ENCODE measurements around the gene SEC14L3. TPM values are rescaled to one million over a fixed set of nuclear protein-coding genes. Genes with fewer than 3 reads are reported as not detected.

Gene SEC14L3
- total and polyA plus RNA-seq, 2 of the 4 experiments (the other 2 are of a cell fraction) = not detected

DNA sequence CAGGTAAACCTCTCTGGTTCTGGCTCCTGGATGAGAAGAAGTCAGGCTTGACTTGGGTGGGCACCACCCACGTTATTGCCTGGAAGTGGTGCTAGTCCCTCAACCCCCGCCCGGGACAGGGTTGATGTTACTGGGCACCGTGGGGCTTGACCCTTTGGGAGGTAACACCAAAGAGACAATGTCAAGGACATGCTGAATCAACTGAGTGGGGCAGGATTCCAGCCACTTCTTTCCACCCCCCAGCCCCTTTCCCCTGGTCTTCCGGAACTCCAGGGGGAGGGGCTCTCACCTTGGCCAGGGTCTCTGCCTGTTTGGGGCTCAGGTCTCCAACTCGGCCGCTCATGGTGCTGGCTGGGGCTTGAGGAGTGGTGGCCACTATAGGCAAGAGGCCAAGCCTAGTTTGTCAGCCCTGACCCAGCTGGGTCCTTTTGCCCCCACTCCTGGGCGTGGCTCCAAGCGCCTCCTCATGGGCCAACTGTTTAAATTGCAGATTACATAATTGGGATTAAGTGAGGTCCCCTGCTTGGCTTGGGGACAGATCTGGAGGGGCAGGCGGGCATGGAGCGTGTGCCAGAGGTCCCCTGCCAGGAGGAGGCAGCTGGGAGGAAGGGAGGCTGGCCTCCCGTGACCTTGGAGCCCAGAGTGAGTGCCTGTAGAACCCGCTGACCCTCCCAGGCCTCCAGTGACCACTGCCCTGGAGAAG is at the start of gene SEC14L3 (continued):
- TF ChIP-seq BHLHE40 (IDR thresholded peaks at IDR 0.05; ENCODE audit: low read depth, low read length) = no peak
- TF ChIP-seq POLR2A (IDR thresholded peaks at IDR 0.05; ENCODE audit: low read depth, low read length) = no peak

DNA sequence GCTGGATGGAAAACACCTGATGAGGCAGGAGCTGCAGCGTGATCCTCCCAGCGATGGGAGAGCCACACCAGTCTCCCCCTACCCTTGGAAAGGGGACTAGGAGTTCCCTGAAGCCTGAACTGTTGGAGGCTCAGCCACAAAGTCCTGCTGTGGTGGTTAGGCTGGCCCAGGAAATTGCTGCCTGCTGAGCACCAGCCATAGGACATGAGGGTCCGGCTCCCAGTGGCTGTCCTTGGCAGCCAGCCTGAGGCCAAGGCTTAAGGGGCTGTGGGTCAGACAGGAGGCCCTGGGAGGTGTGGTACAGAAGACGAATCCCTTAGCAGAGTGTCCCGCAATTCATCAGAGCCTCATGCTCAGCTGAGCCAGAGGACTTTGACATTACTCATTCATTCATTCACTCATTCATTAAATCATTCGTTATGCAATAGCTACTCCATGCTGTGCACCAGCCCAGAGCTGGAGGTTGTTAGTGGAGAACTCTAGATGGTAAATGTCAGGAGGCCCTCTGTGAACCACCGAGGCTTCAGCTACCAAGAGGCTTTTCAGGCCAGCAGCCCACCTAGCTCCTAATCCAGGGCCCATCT is 48.1 kb upstream of the SEC14L3 start:
- POLR2A ChIA-PET (ENCODE audit: unreplicated experiment) = interaction anchor here (0.6 kb wide), 1 partner anchor 888 kb away, joined by 7 read pairs; no protein-coding TSS in a partner anchor
- in situ Hi-C loops (cut with MboI; ENCODE audit: low sequenced_read_pairs) = no loop called here
- intact Hi-C loops (cut with micrococcal nuclease) = no loop called here
- Histone ChIP-seq H3K9me3 (ENCODE audit: control insufficient read depth, insufficient read depth, low read length) (no peaks in the 10 kb centered on the region), H2BK20ac (ENCODE audit: low read depth, low read length) (no peak overlapping the region), H3K4ac (ENCODE audit: low read depth, low read length) (no peak overlapping the region), H3K79me1 (ENCODE audit: low read depth in 1 of 2, low read length in 2 of 2) (no peaks in the 10 kb centered on the region), H3K4me1 (ENCODE audit: control insufficient read depth, insufficient read depth, low read length) (no peaks in the 10 kb centered on the region), H3K18ac (ENCODE audit: low read depth, low read length) (no peak overlapping the region), H2BK5ac (ENCODE audit: low read depth, low read length, poor library complexity, severe bottlenecking) (no peak overlapping the region), H4K8ac (ENCODE audit: low read depth in 2 of 2, low read length in 2 of 2) (no peak overlapping the region), H3K27me3 (ENCODE audit: control insufficient read depth, insufficient read depth, low read length) (peaks cover 44% of the 10 kb centered on the region), H4K5ac (ENCODE audit: low read depth, low read length) (no peak overlapping the region), H3K4me3 (ENCODE audit: insufficient read depth, low read depth, low read length) (no peak overlapping the region), H4K91ac (ENCODE audit: insufficient read depth, low read depth, low read length) (no peak overlapping the region), H3K14ac (replicated peaks; ENCODE audit: low read depth, low read length) (no peak overlapping the region), H4K20me1 (ENCODE audit: insufficient read depth, low read length) (no peaks in the 10 kb centered on the region), H3K56ac (ENCODE audit: extremely low read depth, insufficient read depth, low read length) (no peak overlapping the region), H2AFZ (replicated peaks; ENCODE audit: low read length, poor library complexity) (no peak overlapping the region), H2BK15ac (ENCODE audit: low read depth, low read length) (no peak overlapping the region), H2AK5ac (ENCODE audit: low read depth, low read length) (no peak overlapping the region), H3K9ac (ENCODE audit: low read depth, low read length) (no peak overlapping the region), H3K36me3 (ENCODE audit: control insufficient read depth, insufficient read depth, low read length) (no peaks in the 10 kb centered on the region), H2AK9ac (replicated peaks; ENCODE audit: low read depth, low read length, poor library complexity) (no peak overlapping the region), H3K4me2 (ENCODE audit: low read depth, low read length) (no peak overlapping the region), H3K9me1 (ENCODE audit: insufficient read depth, low read length) (no peaks in the 10 kb centered on the region), H3K23ac (ENCODE audit: low read depth, low read length) (no peak overlapping the region), H2BK120ac (ENCODE audit: low read depth, low read length) (no peak overlapping the region), H3K27ac (ENCODE audit: insufficient read depth, low read length) (no peak overlapping the region)
- dilution Hi-C loops (cut with HindIII; ENCODE audit: low sequenced_read_pairs, unreplicated experiment) = no loop called here
- CTCF ChIA-PET = no interaction called here
- no TSS peak for BruUV-seq (replicated peaks)
- ATAC-seq (ENCODE audit: low read depth) = no peak
- WGBS, 2 experiments (ENCODE audit: extremely low coverage in 2 of 2, insufficient read length in 1 of 2) = no CpG with 5 or more reads among the region's 7 CpGs
- DNase-seq = no peak
- TF ChIP-seq CHD1 (IDR thresholded peaks at IDR 0.05; ENCODE audit: low read depth, low read length) (no peak), BHLHE40 (IDR thresholded peaks at IDR 0.05; ENCODE audit: low read depth, low read length) (no peak), RFX5 (IDR thresholded peaks at IDR 0.05; ENCODE audit: low read depth, low read length) (no peak), SMC3 (IDR thresholded peaks at IDR 0.05; ENCODE audit: low read depth, low read length) (no peak), MAZ (IDR thresholded peaks at IDR 0.05; ENCODE audit: borderline replicate concordance, low read depth, low read length) (no peak), ELK1 (IDR thresholded peaks at IDR 0.05; ENCODE audit: borderline replicate concordance, low read depth, low read length) (no peak), RCOR1 (IDR thresholded peaks at IDR 0.05; ENCODE audit: insufficient replicate concordance, low read length) (no peak), USF2 (IDR thresholded peaks at IDR 0.05; ENCODE audit: low read depth, low read length) (no peak), MXI1 (IDR thresholded peaks at IDR 0.05; ENCODE audit: borderline replicate concordance, low read depth, low read length) (no peak), MAFK (IDR thresholded peaks at IDR 0.05; ENCODE audit: low read depth, low read length) (no peak), POLR2A (IDR thresholded peaks at IDR 0.05; ENCODE audit: low read depth, low read length) (no peak)
- TF ChIP-seq, protein P1, sequence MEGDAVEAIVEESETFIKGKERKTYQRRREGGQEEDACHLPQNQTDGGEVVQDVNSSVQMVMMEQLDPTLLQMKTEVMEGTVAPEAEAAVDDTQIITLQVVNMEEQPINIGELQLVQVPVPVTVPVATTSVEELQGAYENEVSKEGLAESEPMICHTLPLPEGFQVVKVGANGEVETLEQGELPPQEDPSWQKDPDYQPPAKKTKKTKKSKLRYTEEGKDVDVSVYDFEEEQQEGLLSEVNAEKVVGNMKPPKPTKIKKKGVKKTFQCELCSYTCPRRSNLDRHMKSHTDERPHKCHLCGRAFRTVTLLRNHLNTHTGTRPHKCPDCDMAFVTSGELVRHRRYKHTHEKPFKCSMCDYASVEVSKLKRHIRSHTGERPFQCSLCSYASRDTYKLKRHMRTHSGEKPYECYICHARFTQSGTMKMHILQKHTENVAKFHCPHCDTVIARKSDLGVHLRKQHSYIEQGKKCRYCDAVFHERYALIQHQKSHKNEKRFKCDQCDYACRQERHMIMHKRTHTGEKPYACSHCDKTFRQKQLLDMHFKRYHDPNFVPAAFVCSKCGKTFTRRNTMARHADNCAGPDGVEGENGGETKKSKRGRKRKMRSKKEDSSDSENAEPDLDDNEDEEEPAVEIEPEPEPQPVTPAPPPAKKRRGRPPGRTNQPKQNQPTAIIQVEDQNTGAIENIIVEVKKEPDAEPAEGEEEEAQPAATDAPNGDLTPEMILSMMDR (conservative IDR thresholded peaks at IDR 0.05; ENCODE audit: low read depth, low read length) = no peak
